HG02981 (cell line): ENCODE measurements around the gene TSPAN9.

Experiments used
- ATAC-seq: cut with Tn5 transposase; IDR thresholded peaks from one replicate; pipeline ENCODE4 v1.9.1; 2021; ENCODE audit warnings: mild to moderate bottlenecking, moderate library complexity; ENCODE audit not compliant: unreplicated experiment

TSPAN9 gene

GRCh38 chr12:3202096-3202495 lies 124.9 kb downstream of the TSPAN9 start:
- ATAC-seq, result no peak

- ATAC-seq, result no peak
These were observed 125.7 kb downstream of the TSPAN9 start for GRCh38 chr12:3202734-3203446.

GRCh38 chr12:3203713-3204112 lies 126.5 kb downstream of the TSPAN9 start:
- no peak for ATAC-seq

DNA sequence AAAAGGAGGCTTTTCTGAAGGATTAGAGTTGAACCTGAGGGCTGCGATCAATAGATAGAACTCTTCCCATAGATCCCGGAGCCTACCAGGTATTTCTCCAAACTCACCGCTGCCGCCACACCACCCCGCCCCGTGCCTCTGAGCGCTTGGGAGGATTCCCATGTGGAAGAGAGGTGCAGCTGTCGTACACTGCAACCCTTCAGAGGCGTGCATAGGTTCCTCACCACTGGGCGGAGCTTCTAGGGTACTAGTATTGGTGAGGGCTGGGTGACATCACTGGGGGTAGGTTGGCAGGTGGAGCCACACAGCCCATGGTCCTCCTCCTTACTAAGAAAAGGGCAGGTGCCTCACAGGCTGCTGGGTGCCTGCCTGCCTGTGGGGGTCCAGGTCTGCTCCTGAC lies 127.0 kb downstream of the TSPAN9 start:
- no peak for ATAC-seq

DNA sequence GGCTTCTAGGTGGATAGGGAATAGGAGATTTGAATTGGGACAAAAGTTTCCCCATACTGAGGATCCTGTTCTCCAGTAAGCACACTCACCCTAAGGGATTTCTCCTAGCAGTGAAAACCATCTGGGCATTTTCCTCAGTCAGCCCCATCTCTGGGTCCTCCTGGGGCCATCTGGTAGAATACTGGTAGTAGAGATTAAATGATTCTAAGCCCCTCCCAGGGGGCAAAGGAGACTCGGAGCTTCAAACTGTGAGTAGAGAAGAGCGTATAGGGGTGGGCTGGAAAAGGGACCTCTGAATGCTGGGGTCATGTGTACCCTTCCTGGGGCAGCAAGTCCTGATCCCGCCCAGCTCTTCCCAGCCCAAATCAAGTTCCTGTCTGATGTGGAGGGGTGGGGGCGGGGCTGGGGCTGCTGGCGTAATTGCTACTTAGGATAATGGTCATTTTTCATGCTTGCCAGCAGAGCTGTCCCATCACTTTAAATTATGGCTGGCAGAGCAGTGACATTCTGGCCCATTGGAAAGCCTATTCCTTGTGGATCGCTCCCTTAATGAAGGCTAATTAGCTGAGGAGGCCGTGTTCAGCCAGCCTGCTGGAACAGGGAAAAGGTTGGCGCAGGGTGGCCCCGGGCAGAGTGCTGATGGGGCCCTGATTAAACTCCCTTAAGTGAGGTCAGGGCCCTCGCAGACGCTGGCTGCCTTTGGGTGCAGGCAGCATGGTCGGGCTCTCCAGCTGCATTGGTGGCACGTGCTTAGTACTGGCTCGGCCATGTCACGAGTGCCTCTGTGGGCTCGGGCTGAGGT lies 127.8 kb downstream of the TSPAN9 start:
- ATAC-seq, result no peak

DNA sequence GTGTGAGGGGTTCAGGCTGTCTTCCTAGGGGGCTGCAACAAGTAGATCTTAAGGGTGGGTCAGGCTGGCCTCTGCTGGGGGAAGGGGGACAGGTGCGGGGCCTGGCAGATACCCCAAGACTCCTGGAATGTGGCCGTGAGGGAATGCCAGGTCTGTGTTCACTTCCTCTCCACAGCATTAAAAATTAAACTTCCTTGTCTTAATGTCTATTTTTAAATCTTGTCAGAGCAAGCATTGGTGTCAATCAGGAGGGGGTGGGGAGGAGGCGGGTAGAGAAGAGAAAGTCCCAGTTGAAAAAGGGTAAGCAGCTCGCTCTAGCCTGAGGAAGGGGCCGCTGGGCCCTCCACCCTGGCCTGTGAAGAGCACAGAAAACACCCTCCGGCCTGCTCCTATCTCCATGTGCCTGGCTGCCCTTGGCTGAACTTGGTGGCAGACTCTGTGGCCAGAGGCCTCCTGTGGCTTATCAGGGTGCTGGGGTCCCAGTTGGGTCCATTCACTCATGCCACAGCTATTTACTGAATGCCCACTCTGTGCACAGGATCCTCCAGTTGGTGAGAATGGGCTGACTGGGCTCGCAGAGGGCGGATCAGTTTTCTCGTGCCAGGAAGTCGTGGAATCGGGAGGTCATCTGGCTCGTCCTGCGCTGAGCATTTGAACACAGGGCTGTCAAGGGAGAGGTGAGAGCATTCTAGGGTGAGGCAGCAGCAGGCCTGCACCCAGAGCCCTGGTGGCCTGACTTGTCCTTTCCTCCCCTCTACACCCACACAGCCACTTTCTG lies 128.8 kb downstream of the TSPAN9 start:
- ATAC-seq, result no peak

- ATAC-seq, result no peak
These were observed 129.4 kb downstream of the TSPAN9 start for GRCh38 chr12:3206536-3207072.

GRCh38 chr12:3207175-3207574 lies 130.0 kb downstream of the TSPAN9 start:
- no peak for ATAC-seq

GRCh38 chr12:3207858-3208257 lies 130.7 kb downstream of the TSPAN9 start:
- no peak for ATAC-seq

DNA sequence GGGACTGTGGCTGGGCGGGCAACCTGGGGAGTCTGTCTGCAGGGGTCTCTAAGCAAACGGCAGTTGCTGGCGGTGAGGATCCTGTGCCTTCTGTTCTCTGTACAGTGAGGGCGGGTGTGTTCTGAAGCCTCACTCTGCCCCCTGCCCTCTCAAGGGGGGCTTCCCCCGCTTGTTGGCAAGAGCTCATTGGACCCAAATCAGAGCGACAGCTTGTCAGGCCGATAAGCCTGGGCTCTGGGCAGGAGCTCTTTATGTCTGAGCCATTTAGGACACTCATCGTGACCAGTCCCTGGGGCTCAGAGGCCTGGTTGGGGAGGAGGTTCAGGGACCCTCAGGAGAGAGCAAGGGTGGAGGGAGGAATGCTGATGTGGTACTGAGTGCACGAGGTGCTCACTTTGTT lies 136.0 kb downstream of the TSPAN9 start:
- ATAC-seq, result no peak

DNA sequence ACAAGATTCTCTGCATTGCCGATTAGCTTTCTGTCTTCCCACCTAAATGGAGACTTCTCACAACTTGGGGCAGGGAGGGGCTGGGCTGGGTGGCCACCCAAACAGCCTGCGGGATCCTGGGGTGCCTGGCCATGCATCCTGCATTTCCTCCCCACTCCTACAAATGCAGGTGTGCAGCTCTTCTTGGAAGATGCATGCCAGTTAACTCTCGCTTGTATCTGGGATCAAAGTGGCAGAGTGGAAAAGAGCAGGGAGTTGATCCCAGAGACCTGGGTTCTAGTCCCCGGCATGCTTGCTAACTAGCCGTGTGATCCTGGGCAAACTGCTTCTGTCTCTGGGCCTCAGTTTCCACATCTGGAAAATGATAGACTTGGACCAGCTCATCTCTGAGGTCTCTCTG lies 136.6 kb downstream of the TSPAN9 start:
- ATAC-seq, result no peak

DNA sequence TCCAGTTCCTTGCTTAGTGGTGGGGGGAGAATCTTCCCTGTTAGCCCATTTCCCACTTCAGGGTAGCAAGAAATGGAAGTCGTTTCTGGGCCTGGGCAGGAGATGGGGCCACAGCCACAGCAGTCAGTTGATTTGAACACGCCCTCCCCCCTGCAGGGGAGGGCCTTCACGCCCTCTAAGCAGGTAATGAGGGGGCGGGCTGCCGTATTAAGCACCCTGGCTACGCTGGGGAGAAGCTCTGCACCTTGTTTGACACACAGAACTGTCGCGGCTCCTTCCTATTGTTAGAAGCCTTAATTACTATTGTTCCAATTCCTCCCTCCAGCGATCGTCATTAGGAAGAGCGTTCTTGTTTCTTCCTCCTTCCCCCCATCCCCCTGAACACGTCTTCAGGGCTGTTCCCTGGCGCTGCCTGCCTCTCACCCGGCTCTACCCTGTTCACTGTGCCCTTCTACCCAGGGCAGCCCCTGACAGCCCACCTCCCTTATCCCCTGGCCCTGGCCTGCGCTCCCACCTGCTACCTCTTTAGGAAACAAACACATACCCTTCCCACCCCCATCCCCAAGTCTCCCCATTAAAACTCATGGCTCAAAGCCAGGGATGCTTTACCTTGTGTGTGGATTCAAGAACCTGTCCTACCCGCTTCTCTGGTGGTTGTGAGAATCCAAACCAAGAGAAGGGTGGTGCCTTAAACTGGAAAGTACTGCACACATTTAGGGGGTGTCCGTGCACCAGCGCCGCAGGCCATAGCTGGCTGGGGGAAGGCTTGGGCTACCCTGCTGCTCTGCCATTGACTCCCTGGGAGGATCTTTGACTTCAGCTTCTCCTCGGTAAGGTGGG lies 137.6 kb downstream of the TSPAN9 start:
- no peak for ATAC-seq

DNA sequence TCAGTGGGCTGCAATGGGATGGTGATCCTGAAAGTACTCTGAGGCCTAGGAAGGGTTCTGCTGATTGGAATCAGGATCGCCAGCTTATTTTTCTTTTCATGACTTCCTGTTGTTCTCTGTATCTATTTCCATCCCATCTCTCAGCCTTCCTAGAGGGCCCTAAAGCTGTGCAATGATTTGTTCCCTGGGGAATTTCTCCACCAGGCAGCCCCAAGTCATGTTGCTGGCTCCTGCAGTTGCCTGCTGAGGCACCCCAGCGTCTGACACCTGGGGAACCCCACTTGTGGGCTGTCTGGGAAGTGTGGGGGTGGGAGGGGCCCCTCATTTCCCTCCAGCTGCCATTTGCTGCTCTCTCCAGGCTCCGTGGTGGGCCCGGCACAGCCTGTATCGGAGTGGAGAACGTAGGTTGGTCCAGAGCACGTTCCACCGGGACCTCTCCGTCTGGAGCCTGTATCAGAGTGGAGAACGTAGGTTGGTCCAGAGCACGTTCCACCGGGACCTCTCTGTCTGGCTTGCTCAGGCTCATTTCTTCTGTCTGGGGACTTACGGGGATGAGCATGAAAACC lies 138.3 kb downstream of the TSPAN9 start:
- no peak for ATAC-seq

DNA sequence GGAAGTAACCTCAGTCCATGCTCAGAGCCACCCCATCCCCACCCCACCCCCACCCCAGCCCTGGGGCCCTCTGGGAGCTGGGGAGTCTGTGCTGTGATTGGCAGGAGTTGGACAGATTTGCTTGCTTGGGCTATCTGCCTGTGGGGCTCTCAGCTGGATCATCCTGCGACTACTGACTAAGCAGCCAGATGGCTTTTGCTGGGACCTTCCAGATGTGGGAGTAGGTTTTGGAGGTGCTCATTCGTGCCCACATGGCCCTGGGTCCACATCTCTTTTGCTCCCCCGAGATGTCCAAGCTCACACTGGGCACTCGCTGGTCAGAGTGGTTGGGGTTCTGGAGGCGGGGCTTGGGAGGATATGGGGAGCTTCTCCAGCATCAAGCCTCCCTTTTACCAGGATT lies 138.9 kb downstream of the TSPAN9 start:
- no peak for ATAC-seq

GRCh38 chr12:3216726-3217682 lies 139.8 kb downstream of the TSPAN9 start:
- no peak for ATAC-seq

DNA sequence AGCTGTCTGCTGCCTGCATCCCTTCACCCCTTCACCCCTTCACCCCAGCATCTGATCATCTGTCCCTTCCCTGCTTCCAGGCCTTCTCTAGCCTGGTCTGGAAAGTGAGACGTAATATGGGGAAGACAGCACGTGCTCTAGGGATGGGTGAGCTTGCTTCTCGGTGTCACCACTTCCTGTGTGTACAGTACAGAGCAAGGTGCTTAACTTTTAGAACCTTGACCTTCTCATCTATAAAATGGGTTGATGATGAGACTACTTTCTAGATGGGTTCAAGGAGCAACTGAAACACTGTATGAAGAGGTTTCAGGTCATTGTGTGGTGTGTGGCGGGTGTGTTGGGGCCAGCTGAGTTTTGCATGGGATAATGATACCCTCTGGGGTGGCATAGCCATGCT lies 140.5 kb downstream of the TSPAN9 start:
- ATAC-seq, result no peak

GRCh38 chr12:3218228-3219171 lies 141.3 kb downstream of the TSPAN9 start:
- no peak for ATAC-seq

DNA sequence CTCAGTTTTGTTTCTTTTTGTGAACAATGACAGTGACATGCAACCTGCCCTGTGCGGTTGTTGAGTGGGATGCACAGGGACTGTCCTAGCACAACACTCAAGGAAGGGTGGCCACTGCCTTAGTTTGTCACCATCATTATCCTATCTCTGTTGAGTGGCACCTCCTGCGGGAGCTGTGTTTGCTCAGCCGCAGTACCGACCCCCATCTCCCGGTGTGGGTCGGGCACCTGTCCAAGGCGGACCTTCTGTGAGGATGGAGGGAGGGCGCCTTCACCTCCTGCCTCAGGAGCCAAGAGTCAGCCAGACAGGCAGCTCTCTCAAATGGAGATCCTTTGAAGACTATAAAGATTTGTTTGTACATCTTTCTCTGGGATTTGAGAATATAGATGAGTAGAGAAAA lies 142.1 kb downstream of the TSPAN9 start:
- no peak for ATAC-seq
